ENCODE results near the gene MAT2A. TPM values are rescaled to one million over a fixed set of nuclear protein-coding genes. Genes with fewer than 3 reads are reported as not detected.

Gene MAT2A
- 140 TPM for total RNA-seq

DNA sequence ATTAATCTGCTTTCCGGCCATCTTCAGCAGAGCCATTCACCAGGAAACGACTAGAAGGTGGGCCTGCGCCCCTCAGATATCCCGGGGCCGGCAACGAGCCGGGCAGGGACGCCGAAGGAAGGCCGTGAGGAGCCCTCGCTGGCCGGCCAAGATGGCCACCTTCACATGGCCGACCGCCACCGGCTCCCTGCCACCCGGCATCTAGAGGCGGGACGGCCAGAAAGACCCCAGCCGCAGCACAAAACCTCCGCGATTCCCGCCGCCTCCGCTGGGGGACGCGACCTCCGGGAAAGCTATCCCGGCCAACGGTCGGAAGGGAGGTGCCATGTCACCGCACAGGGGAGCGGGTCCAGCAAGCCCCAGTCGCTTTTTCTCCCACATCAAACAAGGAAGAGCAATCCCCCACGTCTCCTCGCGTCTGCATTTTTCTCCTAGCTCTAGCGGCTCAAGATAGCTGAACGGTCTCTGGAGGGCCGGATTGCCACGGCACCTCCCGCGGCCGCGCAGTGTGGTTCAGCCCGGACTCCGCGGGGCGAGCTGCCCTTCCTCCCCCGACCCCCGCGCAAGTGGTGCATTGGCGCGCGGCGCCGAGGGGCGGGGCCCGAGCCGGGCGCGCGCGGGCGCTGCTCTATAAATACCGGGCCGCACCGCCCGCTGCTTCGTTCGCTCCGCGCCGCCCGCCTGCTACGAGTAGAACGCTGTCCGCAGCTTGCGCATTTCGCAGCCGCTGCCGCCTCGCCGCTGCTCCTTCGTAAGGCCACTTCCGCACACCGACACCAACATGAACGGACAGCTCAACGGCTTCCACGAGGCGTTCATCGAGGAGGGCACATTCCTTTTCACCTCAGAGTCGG lies at the start of gene MAT2A:
MAT2A (plus strand) TSS at position 662 of the 854 bp plus-strand sequence; CDS start at position 782, 120 bp downstream.
- peak; percentile 78 to 95 (median 94) for DNase-seq (ENCODE audit: low read depth in 2 of 3, low spot score in 2 of 3)

DNA sequence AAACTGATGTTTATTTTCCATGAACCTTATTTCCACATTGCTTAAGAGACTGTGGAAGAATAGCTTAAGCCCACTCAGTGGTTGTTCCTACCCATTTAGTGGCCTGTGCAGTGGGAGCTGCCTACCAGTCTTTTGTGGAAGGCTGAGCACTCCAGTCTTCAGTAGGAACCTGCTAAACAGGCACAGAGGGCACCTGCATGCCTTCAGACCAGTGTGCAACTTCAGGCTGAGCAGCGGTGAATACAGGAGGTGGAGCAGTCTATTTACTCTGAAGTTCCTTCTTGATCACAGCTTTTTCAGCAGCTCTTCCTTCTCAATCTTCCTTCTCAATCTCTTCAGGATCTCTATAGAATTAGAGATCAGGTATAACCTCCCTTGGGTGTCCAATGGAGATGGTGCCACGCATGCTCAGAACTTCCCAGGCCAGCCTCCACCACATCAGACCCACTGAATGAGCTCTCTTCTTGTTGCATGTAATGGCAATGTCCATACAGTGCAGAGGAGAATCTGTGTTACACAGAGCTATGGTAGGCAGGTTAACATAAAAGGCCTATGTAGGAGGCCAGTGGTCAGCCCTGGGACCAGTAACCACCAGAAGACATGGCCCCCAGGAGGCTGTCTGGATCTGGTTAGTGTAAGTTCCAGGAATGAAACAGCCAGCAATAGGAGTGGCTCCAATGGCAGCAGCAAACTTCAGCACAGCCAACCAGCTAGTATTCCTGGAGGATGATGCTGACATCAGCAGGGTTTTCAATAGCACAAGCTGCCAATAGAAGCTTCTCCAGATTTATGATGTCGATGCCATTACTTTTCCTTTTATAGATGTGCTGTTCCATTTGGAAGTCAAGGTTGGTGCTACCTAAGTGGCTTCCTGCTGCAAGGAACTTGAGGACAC lies 47.9 kb upstream of the MAT2A start:
- DNase-seq (ENCODE audit: low read depth in 2 of 3, low spot score in 2 of 3), result no peak

GRCh38 chr2:85496436-85496835 lies 42.5 kb upstream of the MAT2A start:
- no peak for DNase-seq (ENCODE audit: low read depth in 2 of 3, low spot score in 2 of 3)

DNA sequence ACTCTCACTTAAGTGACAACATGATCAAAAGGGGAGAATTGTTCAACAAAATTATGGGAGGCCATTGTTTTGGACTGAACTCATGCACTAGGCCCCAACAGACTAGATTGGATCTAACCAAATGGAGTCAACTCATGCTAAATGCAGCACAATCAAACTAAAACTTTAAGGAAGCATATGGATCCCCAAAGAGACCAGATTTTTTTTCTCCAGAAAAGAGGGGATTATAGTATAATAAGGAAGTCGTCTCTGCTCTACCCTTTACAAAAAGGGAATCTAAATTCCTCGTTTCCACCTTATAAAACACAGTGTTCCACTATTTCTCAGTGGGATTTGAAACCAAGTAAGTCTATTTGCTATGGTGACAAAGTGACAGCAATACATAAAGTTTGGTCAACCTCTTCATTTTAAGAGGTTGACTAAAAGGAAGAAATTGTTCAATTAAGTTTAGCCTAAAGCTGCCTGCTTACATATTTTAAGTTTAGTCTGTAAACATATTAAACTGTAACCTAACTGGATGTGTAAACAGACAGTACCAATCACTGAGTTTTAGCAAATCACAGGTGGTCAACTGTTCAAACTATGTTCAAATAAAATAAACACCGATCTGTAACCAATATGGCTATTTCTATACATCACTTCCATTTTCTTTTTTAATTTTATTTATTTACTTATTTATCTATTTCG lies 40.9 kb upstream of the MAT2A start:
- no peak for DNase-seq (ENCODE audit: low read depth in 2 of 3, low spot score in 2 of 3)

- DNase-seq (ENCODE audit: low read depth in 2 of 3, low spot score in 2 of 3), result no peak
Measured at GRCh38 chr2:85501248-85501647, 37.7 kb upstream of the MAT2A start.

DNA sequence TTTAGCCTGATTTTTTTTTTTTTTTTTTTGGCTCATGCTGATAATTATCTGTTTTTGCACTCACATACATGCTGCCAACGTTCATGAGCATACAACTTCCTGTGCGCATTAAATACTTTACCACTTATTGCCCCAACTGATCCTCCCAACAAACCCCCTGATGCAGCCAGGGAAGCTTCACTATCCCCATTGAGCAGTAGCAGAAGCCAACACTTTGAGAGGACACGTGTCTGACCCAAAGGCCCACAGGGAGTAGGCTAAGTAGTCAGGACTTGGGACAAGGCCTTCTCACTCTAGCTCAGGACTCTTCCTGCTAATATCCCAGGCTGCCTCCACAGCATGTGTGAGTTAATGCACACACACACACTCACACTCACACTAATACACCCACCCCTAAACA lies 36.2 kb upstream of the MAT2A start:
- DNase-seq (ENCODE audit: low read depth in 2 of 3, low spot score in 2 of 3), result no peak

GRCh38 chr2:85503168-85503850 lies 35.7 kb upstream of the MAT2A start:
- DNase-seq (ENCODE audit: low read depth in 2 of 3, low spot score in 2 of 3), result no peak

- DNase-seq (ENCODE audit: low read depth in 2 of 3, low spot score in 2 of 3), result no peak
Measured at GRCh38 chr2:85503851-85504777, 34.9 kb upstream of the MAT2A start.

DNA sequence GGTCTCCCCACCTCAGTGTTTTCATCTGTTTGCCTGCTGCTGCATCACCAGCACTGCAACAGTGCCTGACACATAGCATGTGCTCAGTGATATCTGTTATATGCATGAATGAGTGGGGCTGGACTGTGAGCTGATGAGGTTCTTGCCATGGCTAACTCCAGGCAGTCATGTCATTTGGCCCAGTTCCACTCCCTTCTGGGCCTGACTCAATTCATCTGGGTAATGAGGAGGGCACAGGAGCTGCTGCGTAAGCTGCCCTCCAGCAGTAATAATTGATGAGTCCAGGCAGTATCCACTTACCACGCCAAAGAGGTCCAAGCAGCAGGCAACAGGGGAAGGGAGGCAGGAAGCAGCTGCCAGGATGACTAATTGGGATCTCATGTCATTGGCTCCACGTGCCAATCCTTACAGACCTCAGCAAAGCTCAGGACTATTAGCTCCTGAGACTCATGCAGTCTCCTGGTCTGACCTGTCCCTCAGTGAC lies 34.1 kb upstream of the MAT2A start:
- no peak for DNase-seq (ENCODE audit: low read depth in 2 of 3, low spot score in 2 of 3)

- DNase-seq (ENCODE audit: low read depth in 2 of 3, low spot score in 2 of 3), result no peak
Measured at GRCh38 chr2:85505551-85506238, 33.3 kb upstream of the MAT2A start.

GRCh38 chr2:85506768-85507181 lies 32.2 kb upstream of the MAT2A start:
- DNase-seq (ENCODE audit: low read depth in 2 of 3, low spot score in 2 of 3), result no peak

GRCh38 chr2:85511008-85511811 lies 27.8 kb upstream of the MAT2A start:
- DNase-seq (ENCODE audit: low read depth in 2 of 3, low spot score in 2 of 3), result no peak

DNA sequence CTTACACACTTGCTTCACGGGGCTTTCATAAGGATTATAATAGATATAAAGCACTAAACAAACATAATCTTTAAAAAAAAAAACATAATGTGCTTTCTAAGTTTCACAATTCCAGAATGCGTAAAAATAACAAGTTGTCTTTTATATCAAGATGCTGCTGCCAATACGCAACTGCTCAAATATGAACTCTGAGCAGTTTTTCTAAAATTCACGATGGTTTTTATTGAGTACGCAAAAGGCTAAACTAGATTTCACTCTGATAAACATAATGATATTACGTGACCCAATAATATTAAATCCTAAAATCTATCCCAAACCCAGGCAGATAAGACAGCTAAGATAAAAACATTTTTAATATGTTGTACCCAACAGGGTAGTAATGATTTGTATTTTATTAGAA lies 24.6 kb upstream of the MAT2A start:
- no peak for DNase-seq (ENCODE audit: low read depth in 2 of 3, low spot score in 2 of 3)

- peak in 1 of 3 donors; percentile 41 for DNase-seq (ENCODE audit: low read depth in 2 of 3, low spot score in 2 of 3)
Measured at GRCh38 chr2:85516653-85517389, 22.1 kb upstream of the MAT2A start.

- no peak for DNase-seq (ENCODE audit: low read depth in 2 of 3, low spot score in 2 of 3)
Measured at GRCh38 chr2:85522090-85522647, 16.8 kb upstream of the MAT2A start.

GRCh38 chr2:85523062-85523902 lies 15.7 kb upstream of the MAT2A start:
- no peak for DNase-seq (ENCODE audit: low read depth in 2 of 3, low spot score in 2 of 3)

Measured in hematopoietic multipotent progenitor cell (in vitro differentiated cells).